ENCODE measurements around the gene MYMX. TPM values are rescaled to one million over a fixed set of nuclear protein-coding genes. Genes with fewer than 3 reads are reported as not detected.
"Not testable (repeated sequence)": the region's sequence is repeated elsewhere in the genome, so short reads cannot be mapped to it uniquely, and the experiment has no call there.

The MYMX gene
- total RNA-seq, 1 donor from 2014 or later = not detected

DNA sequence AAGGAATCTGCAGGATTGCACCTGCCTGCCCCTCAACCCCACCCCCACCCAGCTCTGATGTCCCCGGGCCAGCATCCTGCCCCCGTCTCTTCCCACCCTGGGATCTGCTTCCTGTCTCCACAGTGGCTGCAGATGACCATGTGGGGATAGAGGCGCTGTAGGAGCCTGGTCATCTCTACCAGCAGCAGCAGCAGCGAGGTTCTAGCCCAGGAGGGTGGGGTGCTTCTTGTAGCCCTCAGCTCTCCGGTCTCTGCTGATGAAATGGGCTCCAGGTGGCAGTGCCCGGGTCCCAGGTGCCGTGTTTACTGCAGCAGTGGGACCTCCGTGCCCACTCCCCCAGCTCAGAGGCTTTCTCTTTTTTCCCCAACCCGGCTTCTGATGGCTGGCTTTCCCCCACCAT is 32.9 kb upstream of the MYMX start:
- DNase-seq (ENCODE audit: low read depth, low spot score) = no peak
- no peaks in the 10 kb centered on the region for H3K36me3 Mint-ChIP-seq (ENCODE audit: low read depth)

DNA sequence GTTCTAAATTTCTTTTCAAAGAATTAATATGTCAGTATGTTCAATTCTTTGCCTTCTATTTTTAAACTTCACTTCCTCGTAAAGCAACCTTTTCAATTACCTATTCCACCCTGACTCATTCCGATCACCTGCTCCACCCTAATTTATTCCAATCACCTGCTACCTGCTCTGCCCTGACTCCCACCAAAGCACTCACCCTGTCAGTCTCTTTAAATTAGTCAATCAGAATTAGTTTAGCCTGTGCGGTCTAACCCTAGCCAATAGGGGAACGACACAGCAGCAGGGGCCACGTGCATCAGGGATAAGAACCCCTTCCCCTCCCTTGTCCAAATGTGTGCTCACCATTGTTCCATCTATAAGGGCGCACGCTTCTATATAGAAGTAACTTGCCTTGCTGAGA is 31.4 kb upstream of the MYMX start:
- not testable (repeated sequence) for H3K9me3 Mint-ChIP-seq; H3K4me3 Mint-ChIP-seq; H3K27ac Mint-ChIP-seq (ENCODE audit: unreplicated experiment); H3K27me3 Mint-ChIP-seq (ENCODE audit: low read depth); H3K36me3 Mint-ChIP-seq (ENCODE audit: low read depth); DNase-seq (ENCODE audit: low read depth, low spot score)
- H3K4me1 Mint-ChIP-seq = peaks cover 20% of the 10 kb centered on the region

More for the DNA sequence above, 32.9 kb upstream of the MYMX start:
- no peak overlapping the region for H3K27ac Mint-ChIP-seq (ENCODE audit: unreplicated experiment)
- H3K9me3 Mint-ChIP-seq = no peaks in the 10 kb centered on the region
- no peaks in the 10 kb centered on the region for H3K27me3 Mint-ChIP-seq (ENCODE audit: low read depth)
- H3K4me3 Mint-ChIP-seq = no peak overlapping the region
- TF ChIP-seq CTCF (conservative IDR thresholded peaks at IDR 0.05) = no peak
- peaks cover 20% of the 10 kb centered on the region for H3K4me1 Mint-ChIP-seq

GRCh38 chr6:44185953-44186634 is 30.6 kb upstream of the MYMX start:
- no peak overlapping the region for H3K4me3 Mint-ChIP-seq
- TF ChIP-seq CTCF (conservative IDR thresholded peaks at IDR 0.05) = no peak
- H3K27ac Mint-ChIP-seq (ENCODE audit: unreplicated experiment) = peak overlapping the region; percentile 86
- peaks cover 20% of the 10 kb centered on the region for H3K4me1 Mint-ChIP-seq
- no peaks in the 10 kb centered on the region for H3K9me3 Mint-ChIP-seq
- no peaks in the 10 kb centered on the region for H3K27me3 Mint-ChIP-seq (ENCODE audit: low read depth)
- no peak for DNase-seq (ENCODE audit: low read depth, low spot score)
- H3K36me3 Mint-ChIP-seq (ENCODE audit: low read depth) = no peaks in the 10 kb centered on the region

GRCh38 chr6:44186635-44187025 is 30.1 kb upstream of the MYMX start:
- Mint-ChIP-seq H3K36me3 (ENCODE audit: low read depth) (no peaks in the 10 kb centered on the region), H3K4me3 (no peak overlapping the region), H3K4me1 (peaks cover 20% of the 10 kb centered on the region), H3K27me3 (ENCODE audit: low read depth) (no peaks in the 10 kb centered on the region), H3K9me3 (no peaks in the 10 kb centered on the region), H3K27ac (ENCODE audit: unreplicated experiment) (no peak overlapping the region)
- TF ChIP-seq CTCF (conservative IDR thresholded peaks at IDR 0.05) = no peak
- DNase-seq (ENCODE audit: low read depth, low spot score) = no peak

DNA sequence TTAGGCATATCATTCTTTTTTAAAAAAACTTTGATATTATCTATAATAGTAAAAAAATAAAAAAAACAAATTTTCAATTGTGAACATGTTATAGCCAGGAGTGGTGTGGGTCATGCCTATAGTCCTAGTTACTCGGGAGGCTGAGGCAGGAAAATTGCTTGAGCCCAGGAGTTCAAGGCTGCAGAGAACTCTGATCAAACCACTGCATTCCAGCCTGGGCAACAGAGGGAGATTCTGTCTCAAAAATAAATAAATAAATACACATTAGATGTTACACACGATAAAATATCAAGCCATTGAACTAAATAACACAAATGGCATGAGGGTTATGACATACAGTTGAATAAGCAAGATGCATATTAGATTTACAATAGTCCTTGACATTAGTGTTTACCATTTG is 27.9 kb upstream of the MYMX start:
- Mint-ChIP-seq H3K27me3 (ENCODE audit: low read depth) (no peaks in the 10 kb centered on the region), H3K4me1 (peaks cover 26% of the 10 kb centered on the region), H3K27ac (ENCODE audit: unreplicated experiment) (no peak overlapping the region), H3K9me3 (no peaks in the 10 kb centered on the region), H3K4me3 (no peak overlapping the region), H3K36me3 (ENCODE audit: low read depth) (no peaks in the 10 kb centered on the region)
- no peak for TF ChIP-seq CTCF (conservative IDR thresholded peaks at IDR 0.05)
- no peak for DNase-seq (ENCODE audit: low read depth, low spot score)

GRCh38 chr6:44189257-44189656 is 27.5 kb upstream of the MYMX start:
- H3K27ac Mint-ChIP-seq (ENCODE audit: unreplicated experiment) = no peak overlapping the region
- H3K36me3 Mint-ChIP-seq (ENCODE audit: low read depth) = no peaks in the 10 kb centered on the region
- no peaks in the 10 kb centered on the region for H3K9me3 Mint-ChIP-seq
- no peak for TF ChIP-seq CTCF (conservative IDR thresholded peaks at IDR 0.05)
- peaks cover 26% of the 10 kb centered on the region for H3K4me1 Mint-ChIP-seq
- no peak overlapping the region for H3K4me3 Mint-ChIP-seq
- no peak for DNase-seq (ENCODE audit: low read depth, low spot score)
- no peaks in the 10 kb centered on the region for H3K27me3 Mint-ChIP-seq (ENCODE audit: low read depth)
